ENCODE data around the gene TAF6.

TAF6 gene

GRCh38 chr7:100109521-100110163, 9.5 kb downstream of the TAF6 start:
- FAIRE-seq: no peak
- DNase-seq (ENCODE audit: insufficient read length, low spot score): no peak
- TF ChIP-seq PAX5 (IDR thresholded peaks at IDR 0.05; ENCODE audit: insufficient read depth, low read length, severe bottlenecking): no peak
- TF ChIP-seq POLR2A (IDR thresholded peaks at IDR 0.05; ENCODE audit: low read depth, low read length): no peak
- no peak for TF ChIP-seq POLR2AphosphoS5 (IDR thresholded peaks at IDR 0.05; ENCODE audit: low read depth, low read length)
- TF ChIP-seq TAF1 (IDR thresholded peaks at IDR 0.05; ENCODE audit: low read depth, low read length): no peak
- TF ChIP-seq POU2F2 (IDR thresholded peaks at IDR 0.05; ENCODE audit: low read depth, low read length): no peak
- no peak for TF ChIP-seq SPI1 (IDR thresholded peaks at IDR 0.05; ENCODE audit: low read depth, low read length)

GRCh38 chr7:100107890-100108289, 11.3 kb downstream of the TAF6 start:
- no peak for FAIRE-seq
- no peak for DNase-seq (ENCODE audit: insufficient read length, low spot score)
- TF ChIP-seq PAX5 (IDR thresholded peaks at IDR 0.05; ENCODE audit: insufficient read depth, low read length, severe bottlenecking) (no peak), TAF1 (IDR thresholded peaks at IDR 0.05; ENCODE audit: low read depth, low read length) (no peak), POLR2AphosphoS5 (IDR thresholded peaks at IDR 0.05; ENCODE audit: low read depth, low read length) (no peak)

- TF ChIP-seq POLR2AphosphoS5 (IDR thresholded peaks at IDR 0.05; ENCODE audit: low read depth, low read length) (no peak), PAX5 (IDR thresholded peaks at IDR 0.05; ENCODE audit: insufficient read depth, low read length, severe bottlenecking) (no peak), POLR2A (IDR thresholded peaks at IDR 0.05; ENCODE audit: low read depth, low read length) (no peak), POU2F2 (IDR thresholded peaks at IDR 0.05; ENCODE audit: low read depth, low read length) (no peak), SPI1 (IDR thresholded peaks at IDR 0.05; ENCODE audit: low read depth, low read length) (no peak), TAF1 (IDR thresholded peaks at IDR 0.05; ENCODE audit: low read depth, low read length) (no peak)
Observed at GRCh38 chr7:100107125-100107737, 11.9 kb downstream of the TAF6 start.

GRCh38 chr7:100106633-100107032, 12.5 kb downstream of the TAF6 start:
- TF ChIP-seq POLR2AphosphoS5 (IDR thresholded peaks at IDR 0.05; ENCODE audit: low read depth, low read length): no peak
- no peak for TF ChIP-seq TAF1 (IDR thresholded peaks at IDR 0.05; ENCODE audit: low read depth, low read length)
- no peak for TF ChIP-seq PAX5 (IDR thresholded peaks at IDR 0.05; ENCODE audit: insufficient read depth, low read length, severe bottlenecking)
- TF ChIP-seq POU2F2 (IDR thresholded peaks at IDR 0.05; ENCODE audit: low read depth, low read length): no peak
- TF ChIP-seq SPI1 (IDR thresholded peaks at IDR 0.05; ENCODE audit: low read depth, low read length): no peak
- no peak for TF ChIP-seq POLR2A (IDR thresholded peaks at IDR 0.05; ENCODE audit: low read depth, low read length)
- FAIRE-seq (no peak), DNase-seq (ENCODE audit: insufficient read length, low spot score) (no peak)

More at GRCh38 chr7:100107125-100107737, 11.9 kb downstream of the TAF6 start:
- FAIRE-seq (no peak), DNase-seq (ENCODE audit: insufficient read length, low spot score) (no peak)

- TF ChIP-seq TAF1 (IDR thresholded peaks at IDR 0.05; ENCODE audit: low read depth, low read length) (no peak), POLR2A (IDR thresholded peaks at IDR 0.05; ENCODE audit: low read depth, low read length) (no peak), POU2F2 (IDR thresholded peaks at IDR 0.05; ENCODE audit: low read depth, low read length) (no peak), POLR2AphosphoS5 (IDR thresholded peaks at IDR 0.05; ENCODE audit: low read depth, low read length) (no peak), PAX5 (IDR thresholded peaks at IDR 0.05; ENCODE audit: insufficient read depth, low read length, severe bottlenecking) (no peak), SPI1 (IDR thresholded peaks at IDR 0.05; ENCODE audit: low read depth, low read length) (no peak)
- no peak for FAIRE-seq
- no peak for DNase-seq (ENCODE audit: insufficient read length, low spot score)
Observed at GRCh38 chr7:100105534-100105933, 13.6 kb downstream of the TAF6 start.

GRCh38 chr7:100102950-100103840, 16.0 kb downstream of the TAF6 start:
- FAIRE-seq (no peak), DNase-seq (ENCODE audit: insufficient read length, low spot score) (no peak)
- no peak for TF ChIP-seq POLR2A (IDR thresholded peaks at IDR 0.05; ENCODE audit: low read depth, low read length)

GRCh38 chr7:100101016-100101862, 17.9 kb downstream of the TAF6 start, which contains the start of the genes AP4M1 and MCM7:
Gene AP4M1, plus strand, starts transcription at chr7:100101643. Its CDS starts 72 bp downstream, at chr7:100101715.
Gene MCM7, minus strand, starts transcription at chr7:100101397. Its CDS starts 103 bp downstream, at chr7:100101294.
- peak; percentile 99 for FAIRE-seq
- TF ChIP-seq SPI1 (IDR thresholded peaks at IDR 0.05; ENCODE audit: low read depth, low read length) (no peak), POLR2A (IDR thresholded peaks at IDR 0.05; ENCODE audit: low read depth, low read length) (peak; percentile 79), TAF1 (IDR thresholded peaks at IDR 0.05; ENCODE audit: low read depth, low read length) (peak; percentile 43; the same call in 1 of the 2 replicates), PAX5 (IDR thresholded peaks at IDR 0.05; ENCODE audit: insufficient read depth, low read length, severe bottlenecking) (peak; percentile 6), POU2F2 (IDR thresholded peaks at IDR 0.05; ENCODE audit: low read depth, low read length) (no peak; the same call in 1 of the 2 replicates), POLR2AphosphoS5 (IDR thresholded peaks at IDR 0.05; ENCODE audit: low read depth, low read length) (peak; percentile 85)

GRCh38 chr7:100100420-100101015, 18.6 kb downstream of the TAF6 start:
- FAIRE-seq: peak; percentile 90
- TF ChIP-seq SPI1 (IDR thresholded peaks at IDR 0.05; ENCODE audit: low read depth, low read length) (peak; percentile 74), POLR2A (IDR thresholded peaks at IDR 0.05; ENCODE audit: low read depth, low read length) (no peak), POLR2AphosphoS5 (IDR thresholded peaks at IDR 0.05; ENCODE audit: low read depth, low read length) (no peak; the same call in 1 of the 2 replicates), PAX5 (IDR thresholded peaks at IDR 0.05; ENCODE audit: insufficient read depth, low read length, severe bottlenecking) (no peak), TAF1 (IDR thresholded peaks at IDR 0.05; ENCODE audit: low read depth, low read length) (peak; percentile 57; the same call in 1 of the 2 replicates), POU2F2 (IDR thresholded peaks at IDR 0.05; ENCODE audit: low read depth, low read length) (peak; percentile 23; the same call in 1 of the 2 replicates)
- peak; percentile 94 for DNase-seq (ENCODE audit: insufficient read length, low spot score)

More at GRCh38 chr7:100101016-100101862, 17.9 kb downstream of the TAF6 start, which contains the start of the genes AP4M1 and MCM7:
- DNase-seq (ENCODE audit: insufficient read length, low spot score): peak; percentile 99

All from GM12891 (cell line).